ENCODE data around the gene FBLN2. TPM values are rescaled to one million over a fixed set of nuclear protein-coding genes. Genes with fewer than 3 reads are reported as not detected.

Gene FBLN2
- total RNA-seq, 2 experiments from 2014 or later, result not detected

DNA sequence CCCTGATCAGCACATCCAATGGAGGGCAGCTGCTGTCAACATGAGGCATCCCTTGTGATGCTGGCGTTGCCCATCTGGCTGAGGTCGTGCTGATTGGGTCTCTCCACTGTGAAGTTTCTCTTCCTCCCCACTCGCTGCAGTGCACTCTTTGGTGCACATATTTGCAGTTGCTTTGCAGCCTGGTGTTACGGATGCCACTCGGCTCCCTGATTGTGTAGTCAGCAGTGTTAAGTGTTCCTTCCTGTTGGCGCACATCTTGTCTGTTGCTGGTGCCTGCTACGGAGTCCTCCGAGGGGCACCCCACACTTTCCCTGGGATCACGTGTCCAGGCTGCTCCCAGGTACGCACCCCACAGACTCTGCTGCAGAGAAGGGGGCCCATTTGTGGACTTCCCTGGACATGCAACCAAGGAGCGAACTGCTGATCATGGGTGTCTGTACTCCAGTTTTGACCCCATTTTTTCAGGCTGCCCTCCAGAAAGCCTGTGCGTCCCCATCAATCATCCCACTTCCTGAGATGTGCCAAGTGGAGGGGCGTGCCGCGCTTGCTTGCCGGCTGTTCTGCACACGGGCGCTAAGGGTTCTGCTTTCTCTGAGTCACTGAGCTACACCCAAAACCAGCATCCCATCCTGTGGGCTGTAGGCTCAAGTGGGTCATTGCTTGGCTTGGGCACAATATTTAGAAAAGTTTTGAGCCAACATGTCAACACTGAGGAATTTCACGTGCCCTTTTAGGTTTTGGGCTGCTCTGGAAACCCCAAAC, 98.6 kb downstream of the FBLN2 start:
- Mint-ChIP-seq H3K27ac (no peak overlapping the region), H3K4me3 (no peak overlapping the region), H3K9me3 (no peaks in the 10 kb centered on the region), H3K4me1 (peaks cover 31% of the 10 kb centered on the region), H3K27me3 (peaks cover 40% of the 10 kb centered on the region), H3K36me3 (ENCODE audit: low read depth) (no peaks in the 10 kb centered on the region)
- CTCF ChIA-PET, result interaction anchor here (0.7 to 5.3 kb wide), 14 partner anchors 10 to 563 kb away, joined by 3 to 49 read pairs (median 4); partner anchors contain the start of gene HDAC11
- peak; percentile 26 for DNase-seq
- POLR2A ChIA-PET, result no interaction called here

DNA sequence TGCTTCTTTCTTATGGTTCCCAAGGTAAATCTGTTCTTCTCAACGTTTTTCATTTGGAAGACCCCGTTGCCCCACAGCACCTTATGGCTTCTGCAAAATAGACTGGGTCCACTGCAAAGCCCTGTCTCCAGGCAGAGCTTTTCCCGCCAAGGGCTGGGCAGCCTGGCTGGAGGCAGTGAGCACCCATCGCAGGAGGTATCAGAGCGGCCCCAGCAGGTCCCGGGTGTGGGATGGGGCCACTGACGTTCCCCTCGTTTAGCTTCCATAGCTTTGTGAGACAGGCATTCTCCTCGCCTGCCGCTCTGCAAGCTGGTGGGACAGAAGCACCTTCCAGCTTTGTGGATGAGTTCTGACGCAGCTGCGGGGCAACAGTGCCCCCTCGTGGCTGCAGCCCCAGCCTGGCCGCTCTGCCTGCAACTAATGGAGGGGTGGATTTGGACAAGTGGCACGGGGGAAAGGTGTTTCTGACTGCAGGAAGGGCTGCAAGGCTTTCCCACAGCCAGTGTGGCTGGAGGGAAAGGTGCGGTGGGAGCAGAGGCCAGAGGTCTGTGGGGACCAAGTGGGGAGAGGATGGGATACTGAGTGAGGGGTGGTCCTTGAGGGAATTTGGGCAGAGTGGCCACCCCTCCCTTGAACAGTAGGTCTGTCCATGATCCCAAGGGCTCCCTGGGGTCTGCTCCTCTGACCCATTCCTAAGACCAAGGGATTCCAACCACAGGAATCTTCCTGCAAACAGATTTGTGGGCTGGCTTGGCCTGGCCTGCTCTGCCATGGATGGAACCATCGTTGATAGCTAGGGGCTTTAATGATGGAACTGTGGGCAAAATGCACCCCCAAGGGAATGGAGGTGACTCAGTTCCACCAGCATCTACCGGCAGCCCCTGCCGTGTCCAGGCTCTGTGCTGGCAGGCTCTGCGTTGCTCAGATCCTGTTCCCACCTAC, 99.4 kb downstream of the FBLN2 start:
- Mint-ChIP-seq H3K4me1 (peaks cover 37% of the 10 kb centered on the region), H3K9me3 (no peaks in the 10 kb centered on the region), H3K27me3 (peaks cover 40% of the 10 kb centered on the region), H3K4me3 (no peak overlapping the region), H3K27ac (no peak overlapping the region), H3K36me3 (ENCODE audit: low read depth) (no peaks in the 10 kb centered on the region)
- ChIA-PET CTCF (interaction anchor here (0.6 to 5.3 kb wide), 18 partner anchors 9 to 730 kb away, joined by 3 to 49 read pairs (median 4); partner anchors contain the start of gene HDAC11), POLR2A (no interaction called here)
- DNase-seq, result peak; percentile 79

DNA sequence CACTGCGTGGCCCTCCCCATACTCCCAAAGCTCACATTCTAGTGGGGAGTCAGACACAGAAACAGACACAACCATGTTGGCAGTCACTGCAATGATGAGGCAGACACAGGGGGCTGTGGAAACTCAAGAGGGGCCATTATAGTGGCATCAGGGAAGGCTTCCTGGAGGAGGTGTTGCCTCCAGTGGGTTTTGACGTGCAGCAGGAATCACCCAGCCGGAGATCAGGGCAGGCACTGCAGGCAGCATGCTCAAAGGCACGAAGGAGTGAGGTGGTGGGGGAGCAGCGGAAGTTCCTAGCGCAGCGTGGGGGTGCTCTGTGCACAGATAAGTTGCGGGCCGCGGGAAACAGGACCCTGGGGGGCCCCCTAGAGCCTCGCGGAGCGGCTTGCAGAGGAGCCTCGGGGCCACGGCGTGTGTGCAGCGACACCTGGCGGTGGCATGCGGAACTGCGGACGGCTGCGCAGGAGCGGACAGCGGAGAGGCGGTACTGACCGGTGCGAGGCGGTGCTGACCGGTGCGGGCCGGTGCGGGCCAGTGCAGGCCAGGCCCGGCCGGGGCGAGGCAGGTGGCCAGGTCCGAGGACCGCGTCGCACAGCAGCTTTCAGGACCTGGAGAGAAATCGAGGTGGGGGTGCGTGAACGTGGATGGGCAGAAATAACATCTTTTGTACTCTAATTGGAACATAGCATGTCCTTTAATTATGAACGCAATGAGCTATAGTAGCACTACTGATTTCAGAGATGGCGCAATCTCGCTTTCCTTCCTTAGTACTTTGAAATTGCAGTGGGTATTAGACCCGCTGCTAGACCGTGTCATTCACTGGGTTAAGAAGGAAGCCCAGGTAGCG, 101.5 kb downstream of the FBLN2 start:
- no peaks in the 10 kb centered on the region for H3K9me3 Mint-ChIP-seq
- H3K27ac Mint-ChIP-seq, result peak overlapping the region; percentile 61
- peaks cover 51% of the 10 kb centered on the region for H3K4me1 Mint-ChIP-seq
- peak; percentile 75 for DNase-seq
- H3K27me3 Mint-ChIP-seq, result peaks cover 33% of the 10 kb centered on the region
- peak overlapping the region; percentile 20 for H3K4me3 Mint-ChIP-seq
- ChIA-PET POLR2A (no interaction called here), CTCF (interaction anchor here (0.6 to 5.3 kb wide), 7 partner anchors 12 to 1880 kb away, joined by 3 to 49 read pairs (median 3); no protein-coding TSS in a partner anchor)
- H3K36me3 Mint-ChIP-seq (ENCODE audit: low read depth), result no peaks in the 10 kb centered on the region

DNA sequence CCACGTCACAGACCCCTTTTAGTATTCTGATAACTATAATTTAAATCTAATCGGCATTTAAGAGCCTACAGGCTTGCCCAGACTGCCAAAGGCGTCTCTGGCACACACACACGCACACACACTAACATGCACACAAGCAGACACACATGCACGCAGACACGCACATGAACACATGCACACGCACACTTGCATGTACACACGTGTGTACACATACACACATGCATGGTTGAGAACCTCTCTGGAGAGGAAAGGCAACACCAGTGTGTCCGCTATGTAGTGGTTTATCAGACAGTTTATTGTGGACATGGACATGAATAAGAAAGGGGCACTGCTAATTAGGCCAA, 102.1 kb downstream of the FBLN2 start:
- Mint-ChIP-seq H3K9me3 (no peaks in the 10 kb centered on the region), H3K4me1 (peaks cover 55% of the 10 kb centered on the region), H3K36me3 (ENCODE audit: low read depth) (no peaks in the 10 kb centered on the region), H3K27me3 (peaks cover 37% of the 10 kb centered on the region), H3K27ac (no peak overlapping the region), H3K4me3 (no peak overlapping the region)
- ChIA-PET CTCF (interaction anchor here (0.6 to 5.3 kb wide), 6 partner anchors 11 to 1880 kb away, joined by 3 to 49 read pairs (median 3); no protein-coding TSS in a partner anchor), POLR2A (no interaction called here)
- DNase-seq, result no peak

DNA sequence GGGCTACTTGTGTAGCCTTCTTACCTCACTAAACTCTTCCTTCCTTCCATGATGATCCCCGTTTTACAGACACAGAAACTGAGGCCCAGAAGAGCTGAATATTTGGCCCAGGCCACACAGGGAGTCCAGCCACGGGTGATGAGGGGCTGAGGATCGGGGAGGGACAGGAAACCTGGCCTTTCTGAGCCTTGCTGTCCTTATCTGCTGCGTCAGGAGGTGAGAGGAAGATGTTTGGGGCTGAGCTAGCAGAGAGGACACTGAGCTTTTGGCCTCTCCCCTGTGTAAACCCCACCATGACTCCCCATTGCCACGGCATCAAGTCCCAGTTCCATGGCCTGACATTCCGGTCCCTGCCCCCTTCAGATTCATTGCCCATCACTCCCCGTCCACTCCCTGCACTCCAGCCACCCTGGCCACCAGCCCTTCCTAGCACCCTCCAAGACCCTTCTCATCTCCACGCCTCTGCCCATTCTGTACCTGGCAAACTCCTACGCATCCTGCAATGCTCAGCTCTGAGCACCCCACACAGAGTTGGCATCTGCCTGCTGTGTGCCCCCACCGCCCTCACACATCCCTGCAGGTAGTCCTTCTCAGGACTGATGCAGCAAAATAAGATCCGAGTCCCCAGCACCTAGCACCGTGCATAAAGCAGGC, 103.0 kb downstream of the FBLN2 start:
- ChIA-PET CTCF (interaction anchor here (0.7 to 5.3 kb wide), 6 partner anchors 16 to 233 kb away, joined by 3 to 49 read pairs (median 3); no protein-coding TSS in a partner anchor), POLR2A (no interaction called here)
- Mint-ChIP-seq H3K27ac (peak overlapping the region; percentile 6), H3K9me3 (no peaks in the 10 kb centered on the region), H3K36me3 (ENCODE audit: low read depth) (no peaks in the 10 kb centered on the region), H3K4me3 (no peak overlapping the region), H3K4me1 (peaks cover 53% of the 10 kb centered on the region), H3K27me3 (peaks cover 42% of the 10 kb centered on the region)
- DNase-seq, result no peak

DNA sequence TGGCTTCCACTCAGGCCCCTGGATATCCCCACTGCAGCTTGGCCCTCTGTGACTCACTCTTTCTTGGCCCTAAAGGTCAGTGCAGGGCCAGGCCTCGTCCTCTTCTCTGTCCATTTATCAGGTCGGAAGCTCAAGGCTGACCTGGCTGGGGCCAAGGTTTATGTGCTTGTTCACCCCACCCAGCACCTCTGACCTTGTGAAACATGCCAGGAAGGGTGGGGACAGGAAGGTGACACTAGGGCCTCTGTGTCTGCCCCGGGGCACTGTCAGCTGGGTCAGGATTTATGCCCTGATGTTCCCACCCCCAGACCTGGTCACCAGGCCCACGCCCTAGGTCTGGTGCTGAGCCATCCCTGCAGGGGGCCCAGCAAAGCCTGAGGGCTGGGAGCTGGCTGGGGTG, 103.8 kb downstream of the FBLN2 start:
- Mint-ChIP-seq H3K4me3 (no peak overlapping the region), H3K9me3 (no peaks in the 10 kb centered on the region), H3K4me1 (peaks cover 46% of the 10 kb centered on the region), H3K27me3 (peaks cover 44% of the 10 kb centered on the region), H3K27ac (no peak overlapping the region), H3K36me3 (ENCODE audit: low read depth) (no peaks in the 10 kb centered on the region)
- ChIA-PET POLR2A (interaction anchor here (0.6 kb wide), 1 partner anchor 552 kb away, joined by 4 read pairs; no protein-coding TSS in a partner anchor), CTCF (interaction anchor here (0.7 to 1.4 kb wide), 8 partner anchors 20 to 236 kb away, joined by 3 to 4 read pairs (median 3); no protein-coding TSS in a partner anchor)
- no peak for DNase-seq

DNA sequence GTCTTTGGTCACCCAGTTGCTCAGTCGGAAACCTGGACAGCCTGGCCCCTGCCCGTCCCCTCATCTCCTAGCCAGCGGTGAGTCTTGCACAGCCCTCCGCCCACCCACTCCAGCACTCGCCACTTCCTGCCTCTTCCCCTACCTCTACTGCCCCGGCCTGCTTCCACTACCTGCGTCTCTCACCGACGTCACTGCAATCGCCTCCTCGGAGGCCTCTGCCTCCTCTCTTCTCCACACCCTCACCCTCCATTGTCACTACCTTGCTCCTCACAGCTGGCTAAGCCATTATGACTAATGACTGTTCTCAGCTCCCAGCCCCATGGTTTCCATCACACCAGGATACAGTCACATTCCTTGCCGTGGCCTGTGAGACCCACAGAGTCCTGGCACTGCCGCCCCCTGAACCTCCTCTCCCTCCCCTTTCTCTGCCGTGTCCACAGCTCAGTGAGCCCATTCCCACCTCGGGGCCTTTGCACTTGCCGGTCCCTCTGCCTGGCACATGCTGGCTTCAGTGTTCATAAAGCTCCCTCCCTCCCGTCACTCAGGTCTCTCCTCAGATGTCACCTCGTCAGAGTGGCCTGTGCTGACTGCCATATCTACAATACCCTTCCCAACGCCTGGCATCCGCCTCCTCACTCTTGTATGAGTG, 104.8 kb downstream of the FBLN2 start:
- DNase-seq, result no peak
- H3K27me3 Mint-ChIP-seq, result peaks cover 41% of the 10 kb centered on the region
- H3K4me3 Mint-ChIP-seq, result no peak overlapping the region
- no peaks in the 10 kb centered on the region for H3K36me3 Mint-ChIP-seq (ENCODE audit: low read depth)
- ChIA-PET POLR2A (no interaction called here), CTCF (interaction anchor here (0.9 to 2.8 kb wide), 6 partner anchors 19 to 235 kb away, joined by 3 to 10 read pairs (median 3); no protein-coding TSS in a partner anchor)
- H3K4me1 Mint-ChIP-seq, result peaks cover 39% of the 10 kb centered on the region
- H3K27ac Mint-ChIP-seq, result peak overlapping the region; percentile 37
- no peaks in the 10 kb centered on the region for H3K9me3 Mint-ChIP-seq

DNA sequence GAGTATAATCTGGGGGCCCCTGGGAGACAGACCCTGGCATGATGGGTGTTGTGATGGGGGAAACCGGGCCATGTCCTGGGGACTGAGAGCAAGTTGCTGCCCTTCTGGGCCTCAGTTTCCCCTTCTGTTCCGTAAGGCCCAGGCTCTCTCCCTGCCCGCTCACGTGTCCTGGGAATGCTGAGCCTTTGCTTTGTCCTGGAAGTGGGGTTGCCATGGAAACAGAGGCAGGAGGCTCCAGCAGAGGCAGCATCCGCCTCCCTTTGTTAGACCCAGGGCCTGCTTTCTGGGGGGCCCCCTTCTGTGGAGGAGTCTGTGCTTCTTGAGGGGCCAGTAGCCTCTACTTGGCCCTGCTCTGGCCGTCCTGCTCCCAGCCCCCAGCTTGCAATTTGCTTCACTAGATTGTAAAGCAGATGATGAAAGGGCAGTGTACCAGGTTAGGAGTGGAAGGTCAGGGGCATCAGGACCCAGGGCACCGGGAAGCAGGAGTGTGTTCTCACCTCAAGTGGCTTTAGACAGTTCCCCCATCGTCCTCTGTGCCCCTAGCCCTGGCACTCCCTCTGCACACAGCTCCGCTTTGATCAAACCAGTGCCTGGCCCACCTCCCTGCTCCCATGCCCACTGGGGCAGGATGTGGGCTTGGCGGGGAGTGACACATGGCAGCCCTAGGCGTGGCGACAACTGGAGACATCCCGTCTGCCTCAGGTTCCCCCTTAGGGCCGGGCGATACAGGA, 105.6 kb downstream of the FBLN2 start:
- CTCF ChIA-PET, result interaction anchor here (0.7 to 4.0 kb wide), 14 partner anchors 9 to 242 kb away, joined by 3 to 17 read pairs (median 3); no protein-coding TSS in a partner anchor
- H3K4me3 Mint-ChIP-seq, result no peak overlapping the region
- DNase-seq, result peak; percentile 57

DNA sequence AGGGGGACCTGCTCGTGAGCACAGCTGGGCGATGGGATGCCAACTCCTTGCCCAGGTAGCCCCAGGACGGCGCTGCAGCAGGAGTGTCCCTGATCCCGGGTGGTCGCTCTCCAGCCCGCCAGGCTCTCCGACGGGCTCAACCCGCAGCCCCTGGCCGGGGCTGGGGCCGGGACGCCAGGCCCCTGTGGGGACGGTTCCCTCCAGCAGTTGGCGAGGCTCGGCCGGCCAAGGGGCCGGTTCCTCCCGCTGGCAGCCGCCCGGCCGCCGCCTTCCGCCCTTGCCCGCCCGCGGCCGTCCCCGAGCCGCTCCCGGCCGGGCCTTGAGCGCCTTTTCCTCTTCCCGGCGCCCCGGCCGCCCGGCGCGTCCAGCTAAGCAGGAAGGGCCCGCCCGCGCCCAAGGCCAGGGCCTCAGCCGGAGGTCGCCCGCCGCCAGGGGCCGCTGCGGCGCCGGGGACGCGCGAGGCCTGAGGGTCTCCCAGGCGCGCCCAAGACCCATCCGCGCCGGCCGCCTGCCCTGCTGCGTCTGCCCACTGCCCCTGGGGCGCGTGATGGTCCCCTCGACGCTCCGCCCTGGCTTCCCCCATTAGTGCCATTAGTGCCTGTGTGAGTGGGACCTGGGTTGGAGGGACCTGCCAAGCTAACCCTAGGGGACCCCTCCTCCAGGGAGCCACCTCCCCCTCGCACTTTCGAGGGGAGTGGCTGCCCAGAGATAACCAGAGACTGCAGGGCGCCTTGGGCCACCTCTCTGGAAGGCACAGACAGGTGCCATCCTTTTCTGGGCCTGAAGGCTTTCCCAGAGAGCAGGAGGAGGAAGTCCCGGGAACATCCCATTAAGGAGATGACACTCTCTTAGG, 106.4 kb downstream of the FBLN2 start:
- POLR2A ChIA-PET, result no interaction called here

More for the DNA sequence above, 105.6 kb downstream of the FBLN2 start:
- no peaks in the 10 kb centered on the region for H3K36me3 Mint-ChIP-seq (ENCODE audit: low read depth)
- H3K27me3 Mint-ChIP-seq, result peaks cover 38% of the 10 kb centered on the region
- H3K4me1 Mint-ChIP-seq, result peaks cover 38% of the 10 kb centered on the region
- H3K9me3 Mint-ChIP-seq, result no peaks in the 10 kb centered on the region
- peak overlapping the region; percentile 55 for H3K27ac Mint-ChIP-seq
- POLR2A ChIA-PET, result no interaction called here

DNA sequence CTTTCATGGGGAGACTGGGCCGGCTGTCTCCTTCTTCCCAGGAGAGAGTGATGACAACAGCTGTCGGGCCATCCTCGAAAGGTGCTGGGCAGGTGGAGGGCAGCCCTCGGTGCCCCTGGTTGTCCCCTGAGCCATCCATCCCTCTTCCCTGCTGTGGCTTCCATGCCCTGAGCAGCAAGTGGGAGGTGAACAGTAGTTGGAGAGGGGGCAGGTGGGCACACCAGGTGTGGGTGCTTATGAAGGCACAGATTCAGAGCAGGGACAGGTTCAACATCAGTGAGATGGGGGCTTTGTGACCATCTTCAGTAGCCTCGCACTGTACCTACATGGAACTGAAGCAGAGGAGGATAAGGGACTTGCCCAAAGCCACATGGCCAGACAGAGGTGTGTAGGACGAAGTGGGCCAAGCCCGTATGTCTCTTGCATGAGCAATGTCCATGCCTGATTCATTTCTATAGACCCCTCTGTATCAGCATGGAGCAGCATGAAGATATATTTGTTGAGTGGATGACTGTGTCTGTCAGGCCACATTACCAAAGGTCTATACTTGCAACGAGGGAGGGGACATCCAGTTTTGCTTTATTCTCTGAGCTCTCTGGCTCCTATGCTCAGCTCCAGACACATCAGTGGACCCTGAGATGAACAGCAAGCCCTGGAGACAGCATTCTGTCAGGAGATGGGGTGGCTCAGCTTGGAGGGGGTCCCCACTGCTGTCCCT, 107.8 kb downstream of the FBLN2 start:
- H3K9me3 Mint-ChIP-seq, result no peaks in the 10 kb centered on the region
- H3K27me3 Mint-ChIP-seq, result peaks cover 30% of the 10 kb centered on the region
- ChIA-PET POLR2A (no interaction called here), CTCF (interaction anchor here (0.8 to 4.0 kb wide), 13 partner anchors 9 to 500 kb away, joined by 3 to 25 read pairs (median 6); partner anchors contain the start of gene WNT7A)
- H3K36me3 Mint-ChIP-seq (ENCODE audit: low read depth), result no peaks in the 10 kb centered on the region
- H3K4me1 Mint-ChIP-seq, result peaks cover 29% of the 10 kb centered on the region
- H3K27ac Mint-ChIP-seq, result no peak overlapping the region
- DNase-seq, result no peak
- no peak overlapping the region for H3K4me3 Mint-ChIP-seq

More for the DNA sequence above, 106.4 kb downstream of the FBLN2 start:
- Mint-ChIP-seq H3K27me3 (peaks cover 33% of the 10 kb centered on the region), H3K36me3 (ENCODE audit: low read depth) (no peaks in the 10 kb centered on the region), H3K4me3 (peak overlapping the region; percentile 30), H3K4me1 (peaks cover 33% of the 10 kb centered on the region), H3K27ac (peak overlapping the region; percentile 79), H3K9me3 (no peaks in the 10 kb centered on the region)
- CTCF ChIA-PET, result interaction anchor here (0.7 to 4.0 kb wide), 12 partner anchors 10 to 241 kb away, joined by 3 to 17 read pairs (median 3); no protein-coding TSS in a partner anchor
- no peak for DNase-seq

All from activated CD4-positive, alpha-beta T cell treated with anti-CD3 and anti-CD28 coated beads, Interleukin-2, amount 10 ng/mL, durations not matched to agents 7 days and 5 days (primary cell).